GM12865 (cell line): Measurements from ENCODE around the gene SPAG9.

Source experiments
- DNase-seq: peaks from one replicate; pipeline ENCODE4 v3.0.0; 2010; ENCODE audit warnings: low read depth
- H3K4me3 ChIP-seq: 2 replicates; pipeline ENCODE4 v1.5.1; 2011; ENCODE audit warnings: mild to moderate bottlenecking, low read depth, low read length, control low read depth
- CTCF ChIP-seq: IDR thresholded peaks from 2 replicates; pipeline ENCODE4 v1.5.1; 2011; ENCODE audit warnings: low read length, control low read depth, low read depth, inconsistent platforms; ENCODE audit not compliant: insufficient read depth; ENCODE audit errors: missing control alignments

SPAG9 gene

GRCh38 chr17:50976951-50977472, 143.7 kb downstream of the SPAG9 start:
- no peak for DNase-seq
- TF ChIP-seq CTCF, result no peak
- H3K4me3 ChIP-seq, result no peak overlapping the region

- DNase-seq, result no peak
- no peak overlapping the region for H3K4me3 ChIP-seq
- no peak for TF ChIP-seq CTCF
These were observed 146.8 kb downstream of the SPAG9 start for GRCh38 chr17:50973557-50974494.

GRCh38 chr17:50972577-50972976, 148.1 kb downstream of the SPAG9 start:
- no peak for DNase-seq
- H3K4me3 ChIP-seq, result no peak overlapping the region
- no peak for TF ChIP-seq CTCF

GRCh38 chr17:50967795-50968194, 152.9 kb downstream of the SPAG9 start:
- no peak overlapping the region for H3K4me3 ChIP-seq
- DNase-seq, result no peak
- no peak for TF ChIP-seq CTCF

GRCh38 chr17:50966163-50966666, 154.5 kb downstream of the SPAG9 start:
- DNase-seq, result no peak
- no peak for TF ChIP-seq CTCF
- no peak overlapping the region for H3K4me3 ChIP-seq

GRCh38 chr17:50963139-50963538, 157.5 kb downstream of the SPAG9 start:
- no peak overlapping the region for H3K4me3 ChIP-seq
- TF ChIP-seq CTCF, result no peak
- no peak for DNase-seq
